Mesenteric fat pad (tissue), 1 donor: ENCODE results near the gene SLC25A45. TPM values are rescaled to one million over a fixed set of nuclear protein-coding genes. Genes with fewer than 3 reads are reported as not detected.

Experiments
- DNase-seq: peaks from one replicate; pipeline ENCODE4 v3.0.0-alpha.2; 2020; ENCODE audit warnings: low spot score
- total RNA-seq: library from RNA; stranded (reverse); fragmentation: NEBNext Ultra II Directional; extraction: Animal tissue kit (Norgen Biotek cat#: 25700); gene quantifications from one replicate; pipeline ENCODE4 v1.2.1, GENCODE V29; 2021
- donor health status: DM: yes; HTN: yes; CAD: no.

Gene SLC25A45
- total RNA-seq, 1 donor from 2014 or later: 8.7 TPM

DNA sequence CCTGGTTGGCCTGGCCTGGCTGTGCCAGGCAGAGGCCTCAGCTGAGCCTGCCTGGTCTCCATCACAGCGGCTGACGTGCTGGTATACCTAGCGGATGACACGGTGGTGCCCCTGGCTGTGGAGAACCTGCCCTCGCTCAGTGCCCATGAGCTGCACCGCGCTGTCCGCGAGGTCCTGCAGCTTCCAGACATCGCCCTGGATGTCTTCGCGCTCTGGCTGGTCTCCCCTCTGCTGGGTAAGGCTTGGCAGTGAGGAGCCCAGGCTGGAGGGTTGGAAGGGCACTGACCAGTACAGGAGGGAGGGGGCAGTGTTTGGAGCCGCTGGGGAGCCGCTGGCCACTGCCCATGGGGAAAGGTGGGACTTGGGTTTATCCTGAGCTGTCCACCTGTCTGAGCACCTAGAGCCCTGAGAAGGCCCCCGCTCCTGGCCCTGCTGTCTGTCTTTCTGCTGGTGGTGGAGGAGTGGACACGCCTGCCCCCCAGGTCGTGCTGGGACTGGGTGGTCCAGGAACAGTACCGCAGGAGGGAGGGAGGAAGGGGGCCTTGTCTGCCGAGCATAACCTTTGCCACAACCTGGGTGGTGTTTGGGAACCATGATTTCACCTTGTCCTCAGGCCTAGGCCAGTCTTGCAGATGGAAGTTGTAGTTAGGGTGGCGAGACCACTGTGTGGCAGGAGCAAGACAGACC is 7.0 kb upstream of the SLC25A45 start:
- DNase-seq: no peak

DNA sequence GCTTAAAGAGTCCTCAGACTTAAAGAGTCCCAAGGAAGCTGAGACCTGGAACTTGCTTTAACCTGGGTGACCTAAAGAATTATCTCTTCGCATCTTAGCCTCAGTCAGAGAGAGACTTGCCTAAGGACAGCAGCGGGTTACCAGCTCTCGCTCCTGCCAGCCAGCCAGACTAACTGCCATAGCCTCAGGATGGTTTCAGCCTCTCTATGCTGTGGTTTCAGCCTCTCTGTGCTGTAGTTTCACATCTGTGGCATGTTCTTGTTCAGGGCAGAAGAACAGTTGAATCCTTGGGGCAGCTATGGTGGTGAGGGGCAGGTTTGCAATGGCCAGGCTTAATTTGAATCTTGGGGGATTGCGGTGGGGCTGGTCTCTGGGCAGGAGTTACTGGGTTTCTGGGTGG is 6.3 kb upstream of the SLC25A45 start:
- no peak for DNase-seq

DNA sequence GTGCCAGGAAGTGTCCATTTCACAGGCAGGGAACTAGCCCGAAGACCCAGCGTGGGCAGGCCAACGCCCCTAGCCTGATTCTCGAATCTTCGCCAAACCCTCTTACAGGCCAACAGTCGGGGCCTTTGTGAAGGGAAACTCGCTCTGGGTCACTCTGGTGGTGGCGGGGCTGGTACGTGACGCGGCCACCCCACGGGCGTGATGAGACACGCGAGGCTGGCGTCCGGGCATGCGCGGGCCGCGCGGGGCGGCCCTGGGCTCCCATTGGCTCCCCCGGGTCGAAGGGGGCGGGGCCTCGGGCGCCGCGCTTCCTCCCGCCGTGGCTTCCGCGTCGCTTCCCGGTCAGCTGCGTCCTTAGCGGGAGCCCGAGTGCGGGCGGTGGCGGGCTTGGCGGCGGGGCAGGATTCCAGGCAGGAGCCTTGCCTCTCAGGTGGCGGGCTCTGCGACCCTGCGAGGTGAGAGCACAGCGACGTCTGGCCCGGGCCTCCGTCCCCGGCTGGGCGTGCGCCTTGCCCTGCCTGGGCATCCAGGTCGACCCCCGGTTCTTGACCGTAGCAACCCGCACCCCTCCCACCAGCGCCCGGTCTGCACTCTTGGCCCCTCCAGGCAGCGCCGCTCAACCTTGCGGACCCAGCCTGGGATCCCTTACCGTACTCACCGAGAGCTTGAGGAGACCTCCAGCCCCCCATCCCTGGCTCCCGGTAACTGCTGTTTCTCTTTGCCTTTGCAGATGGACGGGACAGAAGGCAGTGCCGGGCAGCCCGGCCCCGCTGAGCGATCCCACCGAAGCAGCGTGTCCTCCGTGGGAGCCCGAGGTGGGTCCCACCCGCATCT is 4.1 kb upstream of the SLC25A45 start, which contains the start of gene FRMD8:
TSS of gene FRMD8 (plus strand) at position 331 of the 834 bp plus-strand sequence. CDS start at position 731, 400 bp downstream.
- DNase-seq: peak; percentile 99

DNA sequence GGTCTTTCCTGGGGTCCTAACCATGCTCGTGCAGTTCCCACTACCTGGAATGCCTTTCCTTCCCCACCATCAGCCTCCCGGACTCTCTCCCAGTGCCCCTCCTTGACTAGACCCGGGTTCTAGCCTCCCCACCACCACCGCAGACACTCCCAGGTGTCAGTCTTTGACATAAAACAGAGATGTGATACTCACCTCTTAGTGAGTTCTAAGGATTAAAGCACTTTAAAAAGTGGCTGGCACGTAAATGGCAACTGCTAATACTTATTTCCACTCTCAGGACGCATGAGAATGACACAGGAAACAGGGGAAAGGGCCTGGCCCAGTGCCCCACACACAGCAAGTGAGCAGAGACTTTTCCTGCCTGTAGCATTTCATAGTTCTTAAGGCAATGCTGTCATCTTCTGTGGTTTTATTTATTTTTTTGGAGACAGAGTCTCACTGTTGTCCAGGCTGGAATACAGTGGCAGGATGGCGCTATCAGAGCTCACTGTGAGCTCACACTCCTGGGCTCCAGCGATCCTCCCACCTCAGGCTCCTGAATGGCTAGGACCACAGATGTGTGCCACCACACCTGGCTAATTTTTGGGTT is 1.9 kb upstream of the SLC25A45 start:
- DNase-seq: no peak

DNA sequence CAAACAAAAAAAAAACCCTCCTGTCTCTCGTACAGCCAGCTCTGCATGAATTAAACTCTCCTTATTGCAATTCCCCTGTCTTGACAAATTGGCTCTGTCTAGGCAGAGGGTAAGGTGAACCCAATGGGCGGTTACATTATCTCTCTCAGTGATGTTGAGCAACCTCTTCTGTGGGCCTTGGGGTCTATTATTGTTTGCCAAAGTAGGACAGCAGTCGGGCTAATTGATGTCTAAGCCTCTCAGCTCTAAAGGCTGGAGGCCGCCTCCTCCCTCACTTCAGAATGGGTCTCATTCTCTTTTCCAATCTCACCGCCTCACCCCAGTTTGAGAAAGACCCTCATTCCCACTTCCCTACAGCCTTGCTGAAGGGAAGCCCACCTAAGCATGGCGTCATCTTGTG is 1.3 kb upstream of the SLC25A45 start:
- DNase-seq: no peak

DNA sequence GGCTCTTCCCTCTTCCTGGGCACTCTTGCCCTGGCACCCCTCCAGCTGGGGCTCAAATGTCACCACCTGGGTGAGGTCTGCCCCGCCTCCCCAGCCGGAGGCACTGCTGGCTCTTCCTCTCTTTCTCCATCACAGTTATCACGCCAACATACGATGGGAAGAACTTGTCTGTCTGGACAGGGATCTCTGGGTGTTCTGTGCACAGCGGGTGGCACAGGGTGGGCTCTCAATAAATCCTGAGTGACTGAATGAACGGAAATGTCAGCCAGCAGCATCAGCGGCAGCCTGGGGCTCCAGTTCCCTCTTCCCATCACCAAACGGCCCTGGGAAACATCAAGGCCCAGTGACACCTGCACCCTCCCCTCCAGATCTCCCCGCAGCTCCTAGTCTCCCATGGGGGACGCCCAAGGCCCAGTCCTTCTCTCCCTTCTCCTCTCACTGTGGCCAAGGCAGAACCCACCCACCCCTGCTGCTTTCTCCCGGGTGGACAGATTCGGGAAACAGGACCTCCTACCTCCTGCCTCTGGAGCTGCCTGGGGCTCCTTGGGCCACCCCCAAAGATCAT is 440 bp upstream of the SLC25A45 start:
- DNase-seq: no peak

DNA sequence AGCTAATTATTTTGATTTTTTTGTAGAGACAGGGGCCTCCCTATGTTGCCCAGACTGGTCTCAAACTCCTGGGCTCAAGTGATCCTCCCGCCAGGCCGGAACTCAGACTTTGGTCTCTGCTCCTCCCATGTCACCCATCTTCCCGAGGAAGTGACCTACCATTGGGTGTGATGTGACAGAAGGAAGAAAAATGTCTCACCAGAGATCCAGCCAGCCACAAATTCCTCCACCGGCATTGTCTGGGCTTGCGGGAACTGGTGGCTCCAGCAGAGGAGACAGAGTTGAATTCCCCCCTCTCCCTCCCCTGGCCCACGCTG is 772 bp downstream of the SLC25A45 start:
- DNase-seq: no peak

DNA sequence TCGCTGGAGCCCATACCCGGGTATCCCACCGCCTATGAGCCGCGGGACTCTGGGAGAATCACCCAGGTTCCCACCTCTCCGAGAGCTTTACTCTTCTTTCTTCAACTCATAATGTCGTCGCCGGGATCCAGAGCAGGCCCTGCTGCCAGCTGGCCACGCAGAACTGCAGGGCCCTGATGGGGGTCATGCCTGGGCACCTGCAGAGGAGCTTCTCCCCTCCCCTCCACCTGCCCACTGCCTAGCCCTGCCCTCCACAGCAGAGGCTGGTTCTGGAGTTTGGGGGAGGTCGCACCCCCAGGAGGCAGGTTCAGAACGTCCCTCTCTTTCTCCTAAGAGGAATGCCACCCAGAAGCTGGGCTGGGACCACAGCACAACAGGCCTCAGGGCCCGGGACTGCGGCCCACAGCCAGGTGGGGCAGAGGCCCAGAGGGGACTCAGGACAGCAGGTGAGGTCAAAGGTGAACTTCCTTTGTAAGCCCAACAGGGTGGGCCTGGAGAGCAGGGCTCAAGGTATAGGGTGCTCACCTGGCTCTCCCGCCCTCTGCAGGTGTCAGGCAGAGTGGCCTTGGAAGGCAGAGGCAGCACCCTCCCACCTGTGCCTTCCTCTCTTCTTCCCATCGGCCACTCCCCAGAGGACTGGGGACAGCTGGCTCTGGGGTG is 1.9 kb downstream of the SLC25A45 start:
- no peak for DNase-seq

DNA sequence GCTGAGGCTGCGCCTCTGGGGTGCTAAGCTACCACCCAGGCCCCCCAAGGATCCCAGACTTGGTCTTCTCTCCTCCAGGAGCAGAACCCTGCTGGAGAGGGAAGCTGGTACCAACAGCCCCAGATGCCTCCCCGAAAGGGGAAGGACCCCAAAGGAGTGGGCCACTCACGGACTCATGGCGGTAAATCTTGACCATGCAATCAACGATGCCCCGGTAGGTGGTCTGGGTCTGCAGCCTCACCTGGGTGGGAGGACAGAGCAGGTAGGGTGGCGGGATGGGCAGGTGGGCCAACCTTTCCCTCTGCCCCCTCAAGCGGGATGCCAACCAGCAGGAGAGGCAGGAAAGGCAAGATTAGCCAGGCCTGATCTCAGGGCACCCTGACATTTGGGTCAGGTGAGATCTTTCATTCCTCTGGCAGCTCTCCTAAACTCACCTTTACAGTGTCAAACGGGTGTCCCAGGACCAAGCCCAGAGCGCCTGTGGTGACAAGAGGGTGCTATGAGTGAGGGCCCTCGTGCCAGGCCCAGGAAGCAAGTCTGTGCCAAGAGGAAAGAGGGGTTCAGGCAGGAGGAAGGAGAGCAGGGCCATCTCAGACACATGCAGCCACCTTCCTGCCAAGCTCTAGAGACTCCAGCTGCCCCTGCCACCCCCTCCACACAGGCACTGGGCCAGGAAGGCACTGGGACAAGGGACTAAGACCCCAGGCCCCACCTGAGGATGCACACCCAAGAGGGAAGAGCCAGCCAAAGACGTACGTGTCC is 2.6 kb downstream of the SLC25A45 start:
- DNase-seq: no peak

DNA sequence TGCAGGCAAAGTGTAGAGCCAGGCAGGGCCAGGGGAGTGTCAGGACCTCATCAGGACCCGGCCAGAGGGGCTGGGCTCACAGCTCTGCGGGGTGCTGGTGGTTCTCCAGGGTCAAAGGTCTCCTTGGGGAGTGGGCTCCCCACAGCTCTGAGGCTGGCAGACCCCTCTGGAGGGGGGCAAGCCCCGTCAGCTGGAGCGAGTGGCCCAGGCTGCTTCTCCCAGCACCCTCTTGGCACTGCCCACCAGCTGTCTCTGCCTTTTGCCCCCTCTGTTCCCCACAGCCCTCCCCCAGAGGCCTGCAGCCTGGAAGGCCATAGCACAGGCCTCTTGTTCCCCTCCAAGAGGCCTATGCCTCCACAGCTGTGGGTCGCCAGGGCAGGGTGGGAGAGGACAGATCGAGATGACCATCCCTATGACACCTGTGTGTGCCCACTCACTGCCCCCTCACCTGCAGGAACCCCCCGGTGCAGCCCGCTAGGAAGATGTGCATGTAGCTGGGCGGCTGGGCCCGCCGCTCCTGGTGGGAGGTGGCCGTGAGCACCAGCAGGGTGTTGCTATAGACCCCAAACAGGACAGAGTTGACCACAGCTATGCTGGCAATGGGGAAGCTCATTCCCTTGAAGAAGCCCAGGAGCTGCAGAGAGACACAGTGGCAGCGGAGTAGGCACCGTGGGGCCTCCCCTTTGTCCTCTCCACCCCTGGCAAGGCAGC is 3.4 kb downstream of the SLC25A45 start:
- no peak for DNase-seq

DNA sequence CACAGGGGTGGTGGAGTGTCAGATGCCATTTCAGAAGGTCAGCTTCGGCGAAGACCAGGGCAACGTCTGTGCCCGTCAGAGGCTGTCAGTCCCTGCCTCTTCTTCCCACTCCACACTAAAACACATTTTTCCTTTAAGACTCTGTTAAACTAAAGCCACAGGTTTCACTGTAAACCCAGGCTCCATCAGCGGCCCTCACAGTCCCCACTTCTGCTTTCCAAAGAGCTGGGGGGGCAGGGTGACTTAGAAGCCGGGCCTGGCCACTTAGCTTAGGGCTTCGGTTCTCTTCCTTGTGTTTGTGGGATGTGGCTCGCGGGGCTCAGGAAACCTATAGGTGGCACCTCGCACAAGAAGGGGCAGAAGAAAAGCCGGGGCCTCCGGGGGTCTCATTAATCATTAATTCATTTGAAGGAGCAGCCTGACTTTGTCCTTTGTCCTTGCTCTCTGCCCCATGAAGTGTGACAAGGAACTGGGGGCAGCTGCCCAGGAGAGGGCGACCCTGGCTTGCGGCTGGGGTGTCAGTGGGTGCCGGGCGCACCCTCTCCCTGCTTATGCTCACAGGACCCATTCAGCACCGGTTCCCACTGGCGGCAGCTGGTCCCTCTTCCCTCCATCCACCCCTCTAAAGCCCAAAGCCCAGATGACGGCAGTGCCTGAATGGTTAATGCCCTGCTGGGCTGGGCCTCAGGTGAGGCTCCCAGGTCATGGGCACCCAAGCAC is 4.1 kb downstream of the SLC25A45 start:
- no peak for DNase-seq

DNA sequence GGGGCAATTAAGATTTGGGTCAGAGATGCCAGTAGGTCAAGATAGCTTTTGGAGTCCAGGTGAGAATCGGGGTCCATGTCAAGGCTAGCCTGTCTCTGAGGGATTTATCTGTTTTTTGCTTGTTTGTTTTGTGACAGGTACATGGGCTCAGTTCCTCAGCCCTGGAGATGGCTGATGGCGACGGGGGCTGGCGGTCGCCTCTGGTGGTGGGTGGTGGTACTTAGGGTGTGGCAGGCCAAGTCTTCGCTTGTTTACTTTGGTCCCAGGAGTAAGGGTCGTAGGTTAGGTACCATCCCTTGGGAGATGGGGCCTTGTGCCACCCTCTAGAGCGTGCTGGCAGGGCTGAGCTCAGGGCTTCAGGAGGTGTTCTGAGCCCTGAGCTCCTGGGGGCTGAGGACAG is 4.7 kb downstream of the SLC25A45 start:
- DNase-seq: no peak

DNA sequence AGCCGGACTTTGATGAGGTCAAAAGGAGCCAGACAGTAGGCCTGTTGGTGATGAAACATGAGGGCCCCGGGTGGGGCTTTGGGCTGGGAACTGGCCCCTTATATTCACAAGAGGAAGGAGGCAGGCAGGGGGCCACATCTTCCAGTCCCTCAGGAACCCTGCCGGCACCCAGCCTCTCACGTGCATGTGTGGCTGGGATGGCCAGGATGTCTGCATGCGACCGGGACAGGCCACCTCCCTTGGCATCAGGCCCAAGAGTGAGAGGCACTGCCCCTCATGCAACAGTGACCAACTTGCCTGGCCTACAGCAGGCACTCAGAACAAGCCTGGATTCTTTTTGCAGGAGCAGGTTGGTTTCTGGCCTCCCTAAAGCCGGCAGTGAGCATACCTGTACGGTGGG is 5.4 kb downstream of the SLC25A45 start:
- no peak for DNase-seq

DNA sequence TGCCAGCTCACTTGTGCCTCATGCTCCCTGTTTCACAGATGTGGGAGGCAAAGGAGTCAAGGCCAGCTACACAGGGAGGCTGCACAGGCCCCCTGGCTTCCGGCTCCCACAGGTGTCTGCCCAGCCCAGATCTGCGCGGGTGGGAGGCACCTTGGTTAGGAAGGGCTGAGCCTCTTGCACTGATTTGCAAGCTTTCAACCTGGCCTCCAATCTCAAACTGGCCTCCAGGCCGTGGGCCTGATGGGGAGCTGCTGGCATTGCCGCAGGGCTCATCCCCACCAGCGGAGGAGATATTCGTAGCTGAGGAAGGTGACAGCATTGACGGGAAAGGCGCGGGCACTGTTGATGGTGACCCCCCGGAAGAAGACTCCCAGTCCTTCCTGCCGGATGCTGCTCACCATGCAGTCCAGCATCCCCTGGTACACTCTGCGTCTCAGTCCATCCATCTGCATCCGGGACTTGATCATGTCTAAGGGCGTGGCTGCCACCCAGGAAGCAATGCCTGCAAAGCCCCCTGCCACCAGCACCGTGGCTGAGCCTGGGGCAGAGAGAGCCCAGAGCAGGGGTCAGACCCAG is 6.2 kb downstream of the SLC25A45 start:
- DNase-seq: no peak

DNA sequence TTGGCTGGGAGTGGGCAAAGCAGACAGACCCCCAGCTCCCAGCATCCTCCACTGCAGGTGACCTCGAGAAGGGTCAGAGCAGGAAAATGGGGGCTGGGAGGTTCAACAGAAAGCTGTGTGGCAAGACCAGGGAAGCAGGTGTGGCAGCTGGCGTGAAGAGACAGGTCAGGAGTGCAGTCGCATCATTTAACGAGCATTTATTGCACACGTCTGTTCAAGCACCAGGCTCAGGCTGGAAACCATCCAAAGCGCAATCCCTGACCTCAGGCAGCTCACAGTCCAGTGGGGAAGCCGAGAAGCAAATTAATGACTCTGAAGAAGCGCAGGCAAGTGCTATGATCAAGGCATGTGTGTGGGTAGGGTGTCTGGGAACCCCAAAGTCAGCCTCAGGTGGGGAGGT is 7.4 kb downstream of the SLC25A45 start:
- no peak for DNase-seq

DNA sequence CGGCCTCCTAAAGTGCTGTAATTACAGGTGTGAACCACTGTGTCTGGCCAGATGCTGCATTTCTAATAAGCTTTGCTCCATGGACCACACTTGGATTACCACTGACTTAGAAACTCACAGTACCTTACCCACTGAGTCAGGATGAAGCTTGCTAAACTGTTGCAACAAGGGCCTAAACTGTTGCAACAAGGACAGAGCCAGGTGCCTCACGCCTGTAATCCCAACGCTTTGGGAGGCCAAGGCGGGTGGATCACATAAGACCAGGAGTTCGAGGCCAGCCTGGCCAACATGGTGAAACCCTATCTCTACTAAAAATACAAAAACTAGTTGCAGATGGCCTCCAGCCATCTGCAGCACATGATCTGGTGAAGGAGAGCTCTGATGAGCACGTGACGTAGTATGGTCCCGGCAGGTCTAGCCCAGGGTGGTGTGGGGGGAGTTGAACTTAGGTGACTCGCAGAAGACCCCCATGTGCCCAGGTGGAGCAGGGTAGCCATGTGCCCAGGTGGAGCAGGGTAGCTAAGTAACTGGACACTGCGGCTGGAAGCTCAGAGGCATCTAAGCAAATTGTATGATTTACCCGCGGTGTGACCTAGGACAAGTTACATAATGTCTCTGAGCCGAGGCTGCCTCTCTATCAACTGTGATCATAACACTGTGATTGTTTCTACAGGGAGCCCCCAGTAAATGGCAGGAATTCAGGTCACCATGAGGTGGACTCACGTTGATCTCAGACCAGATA is 8.4 kb downstream of the SLC25A45 start:
- no peak for DNase-seq

DNA sequence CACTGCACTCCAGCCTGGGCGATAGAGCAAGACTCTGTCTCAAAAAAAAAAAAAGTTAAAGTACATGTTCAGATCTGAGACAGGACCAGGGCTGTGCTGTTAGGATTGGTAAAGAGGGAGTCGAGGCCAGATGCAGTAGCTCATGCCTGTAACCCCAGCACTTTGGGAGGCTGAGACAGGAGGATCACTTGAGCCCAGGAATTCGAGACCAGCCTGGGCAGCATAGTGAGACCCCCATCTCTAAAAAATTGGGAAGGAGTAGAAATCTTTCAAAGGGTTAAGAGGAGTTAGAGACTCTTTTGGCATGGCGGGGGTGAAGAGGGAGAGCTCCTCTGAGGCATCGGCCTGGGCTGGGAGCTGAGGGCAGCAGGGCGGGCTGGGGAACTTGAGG is 11.8 kb downstream of the SLC25A45 start:
- DNase-seq: no peak

DNA sequence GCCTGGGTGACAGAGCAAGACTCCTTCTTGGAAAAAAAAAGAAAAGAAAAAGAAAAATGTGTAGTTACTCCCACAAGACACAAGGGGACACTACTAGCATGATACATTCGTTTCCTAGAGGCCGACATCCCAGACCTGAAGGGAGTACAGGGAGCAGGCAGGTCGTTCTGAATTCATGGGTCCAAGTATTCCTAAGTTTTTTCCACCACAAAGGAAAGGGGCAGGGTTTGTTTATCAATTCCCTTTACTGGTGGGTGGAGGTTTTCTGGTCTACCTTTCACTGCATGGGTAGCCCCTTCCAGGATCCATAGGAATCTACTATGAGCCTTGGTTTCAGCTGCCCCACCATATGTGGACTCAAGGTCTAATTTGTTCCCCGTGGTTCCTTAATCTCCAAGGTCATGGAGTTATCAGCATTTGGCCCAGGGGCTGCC is 16.1 kb downstream of the SLC25A45 start:
- DNase-seq: no peak
